H1 (cell line): ENCODE results near the gene SLC13A3. TPM values are rescaled to one million over a fixed set of nuclear protein-coding genes. Genes with fewer than 3 reads are reported as not detected.

Experiments
- CTCF ChIA-PET: fragments of 300-600 bp; sonication (Branson Sonifier 250); formaldehyde crosslinking; loops from one replicate; lab custom pipeline; 2021; ENCODE audit not compliant: partially characterized antibody; lab: Charles Lee
- POLR2A ChIA-PET: fragments of 300-600 bp; sonication (Branson Sonifier 250); formaldehyde crosslinking; loops from one replicate; lab custom pipeline; 2021; ENCODE audit warnings: inconsistent platforms; ENCODE audit not compliant: partially characterized antibody; lab: Charles Lee
- DNase-seq, 2 experiments: peaks; one replicate each; pipeline versions ENCODE4 v3.0.0 to v3.0.0-alpha.2; 2010 to 2022; ENCODE audit warnings: low spot score in 2 of 2, low read depth in 1 of 2, mixed read lengths in 1 of 2
- FAIRE-seq: peaks from 2 replicates; lab custom pipeline; 2011; peaks lifted over from hg19 to GRCh38; lab: Jason Lieb, UNC
- H2AFZ ChIP-seq: 2 replicates; pipeline ENCODE4 v1.8.1; 2012; ENCODE audit warnings: low read length, inconsistent platforms
- H2AK5ac ChIP-seq: 2 replicates; pipeline ENCODE4 v1.6.1; 2013; ENCODE audit warnings: low read depth, low read length
- H2BK120ac ChIP-seq: replicated peaks from 2 replicates; pipeline ENCODE3; 2013; ENCODE audit warnings: low read depth, low read length, inconsistent platforms
- H2BK12ac ChIP-seq: 2 replicates; pipeline ENCODE4 v1.6.1; 2013; ENCODE audit warnings: low read depth, low read length
- H2BK15ac ChIP-seq: 2 replicates; pipeline ENCODE4 v1.6.1; 2013; ENCODE audit warnings: low read length
- H2BK20ac ChIP-seq: 2 replicates; pipeline ENCODE4 v1.6.1; 2013; ENCODE audit warnings: low read length
- H2BK5ac ChIP-seq: 2 replicates; pipeline ENCODE4 v1.6.1; 2013; ENCODE audit warnings: low read depth, low read length
- H3K14ac ChIP-seq: 2 replicates; pipeline ENCODE4 v1.6.1; 2013; ENCODE audit warnings: inconsistent platforms; ENCODE audit not compliant: insufficient read length
- H3K18ac ChIP-seq: 2 replicates; pipeline ENCODE4 v1.6.1; 2013; ENCODE audit warnings: low read length; ENCODE audit errors: extremely low read depth
- H3K23ac ChIP-seq: 2 replicates; pipeline ENCODE4 v1.6.1; 2013; ENCODE audit warnings: inconsistent platforms; ENCODE audit not compliant: insufficient read length
- H3K23me2 ChIP-seq: 2 replicates; pipeline ENCODE4 v1.6.1; 2013; ENCODE audit warnings: low read depth, low read length
- H3K27ac ChIP-seq: 2 replicates; pipeline ENCODE4 v1.6.1; 2011; ENCODE audit warnings: low read depth, low read length, inconsistent platforms
- H3K27me3 ChIP-seq, 4 experiments: replicated peaks in 1 of 4; 1 replicate in 1 of 4; 2 replicates in 3 of 4; pipeline versions ENCODE4 v1.6.1 to v1.8.1; 2011 to 2013; ENCODE audit warnings: low read length in 3 of 4, mild to moderate bottlenecking in 3 of 4, inconsistent platforms in 2 of 4, mixed read lengths in 2 of 4, moderate library complexity in 1 of 4; ENCODE audit not compliant: control insufficient read depth in 3 of 4, insufficient read depth in 3 of 4; ENCODE audit errors: extremely low read depth in 1 of 4
- H3K36me3 ChIP-seq, 4 experiments: 2 replicates each; pipeline versions ENCODE4 v1.6.1 to v1.8.1; 2011 to 2013; ENCODE audit warnings: mild to moderate bottlenecking in 4 of 4, low read length in 3 of 4, moderate library complexity in 2 of 4, control low read depth in 1 of 4, inconsistent platforms in 1 of 4; ENCODE audit not compliant: insufficient read depth in 4 of 4, control insufficient read depth in 2 of 4
- H3K4ac ChIP-seq: replicated peaks from 2 replicates; pipeline ENCODE3; 2013; ENCODE audit warnings: low read length, low read depth, mixed read lengths, inconsistent platforms; ENCODE audit not compliant: insufficient read length
- H3K4me1 ChIP-seq, 4 experiments: replicated peaks in 1 of 4; 1 replicate in 1 of 4; 2 replicates in 3 of 4; pipeline versions ENCODE4 v1.6.1 to v1.8.1; 2011 to 2013; ENCODE audit warnings: low read length in 3 of 4, inconsistent platforms in 2 of 4, mixed read lengths in 1 of 4; ENCODE audit not compliant: insufficient read depth in 4 of 4, control insufficient read depth in 3 of 4
- H3K4me2 ChIP-seq, 2 experiments: 2 replicates each; pipeline versions ENCODE4 v1.6.1 to v1.8.1; 2011 to 2013; ENCODE audit warnings: low read depth in 2 of 2, low read length in 2 of 2, control low read depth in 1 of 2, inconsistent platforms in 1 of 2, mild to moderate bottlenecking in 1 of 2; ENCODE audit not compliant: insufficient read depth in 1 of 2
- H3K4me3 ChIP-seq, 4 experiments: fragments of 200-600, 300-600 bp in 1 of 4; sonication (generic), shearing (Covaris generic), sonication (Bioruptor Twin) in 1 of 4; 2 replicates each; pipeline versions ENCODE4 v1.5.1 to v1.8.1; 2011 to 2016; ENCODE audit warnings: low read length in 4 of 4, low read depth in 3 of 4, control low read depth in 2 of 4, inconsistent platforms in 2 of 4, mild to moderate bottlenecking in 2 of 4, mixed read lengths in 1 of 4, moderate library complexity in 1 of 4; ENCODE audit not compliant: insufficient read depth in 2 of 4; ENCODE audit errors: extremely low read depth in 1 of 4
- H3K56ac ChIP-seq: replicated peaks from 2 replicates; pipeline ENCODE3; 2013; ENCODE audit warnings: low read depth, mild to moderate bottlenecking, mixed read lengths, low read length, inconsistent platforms; ENCODE audit not compliant: insufficient read length
- H3K79me1 ChIP-seq: 2 replicates; pipeline ENCODE4 v1.6.1; 2013; ENCODE audit warnings: low read depth, low read length, control low read depth
- H3K79me2 ChIP-seq, 2 experiments: 2 replicates each; pipeline versions ENCODE4 v1.6.1 to v1.8.1; 2012 to 2013; ENCODE audit warnings: low read length in 2 of 2, mild to moderate bottlenecking in 2 of 2, inconsistent platforms in 1 of 2; ENCODE audit not compliant: insufficient read depth in 2 of 2, control insufficient read depth in 1 of 2
- H3K9ac ChIP-seq, 4 experiments: replicated peaks in 1 of 4; 1 replicate in 1 of 4; 2 replicates in 3 of 4; pipeline versions ENCODE4 v1.6.1 to v1.8.1; 2011 to 2013; ENCODE audit warnings: low read depth in 3 of 4, low read length in 3 of 4, control low read depth in 2 of 4, mild to moderate bottlenecking in 2 of 4, moderate library complexity in 2 of 4, inconsistent platforms in 1 of 4; ENCODE audit errors: extremely low read depth in 1 of 4
- H3K9me3 ChIP-seq, 2 experiments: 2 replicates each; pipeline versions ENCODE4 v1.6.1 to v1.8.1; 2012 to 2013; ENCODE audit warnings: mild to moderate bottlenecking in 2 of 2, moderate library complexity in 2 of 2, control low read depth in 1 of 2, inconsistent platforms in 1 of 2, low read depth in 1 of 2, low read length in 1 of 2, mixed read lengths in 1 of 2; ENCODE audit not compliant: insufficient read depth in 2 of 2
- H4K20me1 ChIP-seq, 2 experiments: replicated peaks in 1 of 2; 2 replicates each; pipeline versions ENCODE3 to v1.8.1; 2011 to 2013; ENCODE audit warnings: inconsistent platforms in 2 of 2, low read length in 2 of 2, mild to moderate bottlenecking in 1 of 2; ENCODE audit not compliant: insufficient read depth in 2 of 2, control insufficient read depth in 1 of 2
- H4K5ac ChIP-seq: 2 replicates; pipeline ENCODE4 v1.6.1; 2013; ENCODE audit warnings: low read length, low read depth, mixed read lengths, inconsistent platforms; ENCODE audit not compliant: insufficient read length
- H4K8ac ChIP-seq: 2 replicates; pipeline ENCODE4 v1.8.0; 2013; ENCODE audit warnings: mild to moderate bottlenecking, moderate library complexity, low read length, inconsistent platforms; ENCODE audit not compliant: insufficient read depth; ENCODE audit errors: extremely low read depth
- H4K91ac ChIP-seq: replicated peaks from 2 replicates; pipeline ENCODE3; 2013; ENCODE audit warnings: low read length, mixed read lengths, inconsistent platforms; ENCODE audit not compliant: insufficient read length
- BACH1 ChIP-seq: IDR thresholded peaks from 2 replicates; pipeline ENCODE4 v1.6.1; 2012; ENCODE audit warnings: low read length, improper control_type of control experiment
- BCL11A ChIP-seq, 2 experiments: IDR thresholded peaks; one replicate each; pipeline ENCODE4 v1.6.1; 2011; ENCODE audit warnings: low read depth in 2 of 2, low read length in 2 of 2, mild to moderate bottlenecking in 2 of 2
- CBX8 ChIP-seq: fragments of 300-800, 300-1000 bp; sonication (generic); IDR thresholded peaks from 2 replicates; pipeline ENCODE4 v1.7.1; 2016; ENCODE audit warnings: low read depth, low read length, borderline replicate concordance
- CEBPB ChIP-seq: IDR thresholded peaks from 2 replicates; pipeline ENCODE4 v1.6.1; 2012; ENCODE audit warnings: low read depth, low read length
- EP300 ChIP-seq, 2 experiments: IDR thresholded peaks; 1 replicate in 1 of 2; 2 replicates in 1 of 2; pipeline ENCODE4 v1.6.1; 2011 to 2012; ENCODE audit warnings: low read depth in 2 of 2, low read length in 2 of 2, mild to moderate bottlenecking in 2 of 2, borderline replicate concordance in 1 of 2, inconsistent platforms in 1 of 2, moderate library complexity in 1 of 2
- EZH2 ChIP-seq: fragments of 200-600 bp; sonication (generic); IDR thresholded peaks from 2 replicates; pipeline ENCODE4 v1.7.1; 2012; ENCODE audit warnings: low read depth, mild to moderate bottlenecking, moderate library complexity, low read length, inconsistent platforms; ENCODE audit not compliant: severe bottlenecking
- GTF2F1 ChIP-seq: IDR thresholded peaks from 2 replicates; pipeline ENCODE4 v1.6.1; 2012; ENCODE audit warnings: low read depth, low read length, improper control_type of control experiment, borderline replicate concordance
- MAFK ChIP-seq: IDR thresholded peaks from 2 replicates; pipeline ENCODE4 v1.6.1; 2012; ENCODE audit warnings: low read depth, mild to moderate bottlenecking, improper control_type of control experiment, low read length
- POLR2A ChIP-seq, 2 experiments: IDR thresholded peaks; 1 replicate in 1 of 2; 2 replicates in 1 of 2; pipeline ENCODE4 v1.6.1; 2011; ENCODE audit warnings: low read depth in 2 of 2, low read length in 2 of 2, mild to moderate bottlenecking in 2 of 2; ENCODE audit errors: control extremely low read depth in 1 of 2
- RAD21 ChIP-seq, 2 experiments: IDR thresholded peaks in 1 of 2; conservative IDR thresholded peaks in 1 of 2; 2 replicates each; pipeline ENCODE4 v1.6.1; 2011; ENCODE audit warnings: low read depth in 2 of 2, low read length in 2 of 2, improper control_type of control experiment in 1 of 2, inconsistent platforms in 1 of 2, mild to moderate bottlenecking in 1 of 2, moderate library complexity in 1 of 2
- RXRA ChIP-seq: IDR thresholded peaks from 2 replicates; pipeline ENCODE4 v1.6.1; 2011; ENCODE audit warnings: low read depth, mild to moderate bottlenecking, low read length, moderate library complexity; ENCODE audit not compliant: insufficient read depth
- SIRT6 ChIP-seq: IDR thresholded peaks from one replicate; pipeline ENCODE4 v1.7.1; 2012; ENCODE audit warnings: low read length, inconsistent platforms
- TAF7 ChIP-seq: optimal IDR thresholded peaks from 2 replicates; pipeline ENCODE3; 2011; ENCODE audit warnings: low read depth, mild to moderate bottlenecking, inconsistent platforms, low read length, moderate library complexity, borderline replicate concordance
- WGBS, 2 experiments: shearing (Covaris generic) in 1 of 2; methylation state at CpG; one replicate each; pipeline versions ENCODE4 v1.1.6 to v1.1.7; 2013 to 2015; ENCODE audit warnings: low lambda C conversion rate in 2 of 2, mixed read lengths in 2 of 2, inconsistent platforms in 1 of 2, low coverage in 1 of 2, missing lambda C conversion rate in 1 of 2; ENCODE audit not compliant: insufficient replicate concordance in 2 of 2, insufficient coverage in 1 of 2, insufficient read length in 1 of 2; ENCODE audit errors: extremely low coverage in 1 of 2, missing lambda C conversion rate in 1 of 2; 5-methylcytosine and 5-hydroxymethylcytosine counted together
- polyA plus RNA-seq, 7 experiments: library from polyadenylated mRNA; depleted of rRNA in 3 of 7; stranded (reverse) in 5 of 7; unstranded in 2 of 7; fragments of >200 nt in 5 of 7; fragments of 200-250 nt in 2 of 7; gene quantifications; 1 replicate in 5 of 7; 2 replicates in 1 of 7; 4 replicates in 1 of 7; pipeline versions ENCODE4 v1.2.1 to v1.2.3, GENCODE V29; 2011 to 2013; ENCODE audit warnings: missing spikeins in 2 of 7, mixed read lengths in 2 of 7
- total RNA-seq: library from RNA; stranded (reverse); fragmentation: NEBNext Ultra II Directional; extraction: Animal tissue kit (Norgen Biotek cat#: 25700); gene quantifications from 2 replicates; pipeline ENCODE4 v1.2.1, GENCODE V29; 2021

SLC13A3 gene
- total and polyA plus RNA-seq, 2 of the 8 experiments (the other 6 are each of a cell fraction or from before 2014, with no cell fraction given), result 9.4 to 12.6 TPM

- Histone ChIP-seq H3K79me1 (no peaks in the 10 kb centered on the region; the same call in 1 of the 2 replicates), H3K4ac (no peak overlapping the region), H3K9me3 (no peaks in the 10 kb centered on the region), H3K14ac (no peak overlapping the region), H3K27me3 (no peaks in the 10 kb centered on the region), H2BK120ac (no peak overlapping the region), H2BK15ac (no peak overlapping the region), H2AK5ac (no peak overlapping the region), H3K36me3 (no peaks in the 10 kb centered on the region), H2AFZ (no peak overlapping the region), H3K4me1 (peaks cover 8 to 17% (median 13%) of the 10 kb centered on the region in 4 experiments), H3K27ac (no peak overlapping the region), H4K20me1 (no peaks in the 10 kb centered on the region), H3K79me2 (no peaks in the 10 kb centered on the region), H3K23me2 (peaks cover 2% of the 10 kb centered on the region; the same call in 1 of the 2 replicates), H4K8ac (no peak overlapping the region), H2BK12ac (no peak overlapping the region), H4K5ac (no peak overlapping the region), H4K91ac (no peak overlapping the region), H3K9ac (no peak overlapping the region; a peak in 1 of 7 replicates), H3K23ac (no peak overlapping the region), H3K18ac (no peak overlapping the region), H2BK5ac (no peak overlapping the region), H2BK20ac (no peak overlapping the region), H3K4me3 (no peak overlapping the region), H3K56ac (no peak overlapping the region), H3K4me2 (no peak overlapping the region)
- 79% methylated on average over 7 of the region's 7 CpGs; no CpG with 5 or more reads in 1 of the 2 experiments for WGBS, 2 experiments
- CTCF ChIA-PET, result interaction anchor here (0.6 to 2.4 kb wide), 8 partner anchors 9 to 119 kb away, joined by 3 to 14 read pairs (median 3); partner anchors contain the start of gene OCSTAMP
- FAIRE-seq (no peak), DNase-seq (no peak)
- POLR2A ChIA-PET, result interaction anchor here (0.6 to 1.0 kb wide), 5 partner anchors 9 to 246 kb away, joined by 3 to 7 read pairs (median 3); no protein-coding TSS in a partner anchor
- TF ChIP-seq GTF2F1 (no peak), MAFK (no peak), RXRA (no peak), POLR2A (IDR thresholded peaks at IDR 0.05; ENCODE audit: control extremely low read depth in 1 of 2, low read depth in 2 of 2, low read length in 2 of 2) (no peak), RAD21 (IDR thresholded peaks at IDR 0.05 in 1 of 2, conservative IDR thresholded peaks at IDR 0.05 in 1 of 2; ENCODE audit: low read depth in 2 of 2, low read length in 2 of 2) (no peak), EP300 (IDR thresholded peaks at IDR 0.05; ENCODE audit: borderline replicate concordance in 1 of 2, low read depth in 2 of 2, low read length in 2 of 2) (no peak), SIRT6 (no peak), CBX8 (no peak), CEBPB (no peak), BACH1 (no peak), TAF7 (no peak), EZH2 (no peak), BCL11A (IDR thresholded peaks at IDR 0.05; ENCODE audit: low read depth in 2 of 2, low read length in 2 of 2) (no peak)
These were observed 86.9 kb downstream of the SLC13A3 start for GRCh38 chr20:46564241-46564957.
